ENCODE results near the gene BUD13.

BUD13 gene

GRCh38 chr11:116727990-116728389, 44.8 kb downstream of the BUD13 start:
- TF ChIP-seq GATA1 (IDR thresholded peaks at IDR 0.05; ENCODE audit: low read depth, low read length): no peak
- no peak for TF ChIP-seq POLR2A (IDR thresholded peaks at IDR 0.05; ENCODE audit: low read length)
- DNase-seq: no peak

- no peak for DNase-seq
- TF ChIP-seq POLR2A (IDR thresholded peaks at IDR 0.05; ENCODE audit: low read length) (no peak), GATA1 (IDR thresholded peaks at IDR 0.05; ENCODE audit: low read depth, low read length) (no peak)
Observed at GRCh38 chr11:116725434-116726221, 47.2 kb downstream of the BUD13 start.

DNA sequence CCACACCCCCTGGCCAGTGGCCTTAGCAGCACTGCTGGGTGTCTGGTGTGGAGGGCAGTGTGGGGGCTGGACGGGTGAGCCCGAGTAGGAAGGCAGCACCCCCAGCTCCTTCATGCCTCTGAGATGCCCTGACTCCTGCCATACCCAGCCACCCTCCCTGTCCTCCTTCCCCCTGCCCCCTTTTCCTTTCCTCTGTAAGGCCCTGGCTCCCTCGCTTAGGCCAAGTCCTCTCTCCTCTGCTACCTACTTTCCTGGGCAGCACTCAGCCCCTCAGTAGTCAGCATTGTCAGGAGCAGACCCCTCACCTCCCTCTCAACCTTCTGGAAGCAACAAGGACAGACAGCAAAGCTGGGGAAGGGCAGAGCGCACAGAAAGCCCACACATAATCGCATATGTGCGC, 48.0 kb downstream of the BUD13 start:
- no peak for DNase-seq
- TF ChIP-seq POLR2A (IDR thresholded peaks at IDR 0.05; ENCODE audit: low read length): no peak
- no peak for TF ChIP-seq GATA1 (IDR thresholded peaks at IDR 0.05; ENCODE audit: low read depth, low read length)

GRCh38 chr11:116723511-116723910, 49.3 kb downstream of the BUD13 start:
- TF ChIP-seq POLR2A (IDR thresholded peaks at IDR 0.05; ENCODE audit: low read length): no peak
- TF ChIP-seq GATA1 (IDR thresholded peaks at IDR 0.05; ENCODE audit: low read depth, low read length): no peak

GRCh38 chr11:116721988-116722387, 50.8 kb downstream of the BUD13 start:
- no peak for TF ChIP-seq GATA1 (IDR thresholded peaks at IDR 0.05; ENCODE audit: low read depth, low read length)
- TF ChIP-seq POLR2A (IDR thresholded peaks at IDR 0.05; ENCODE audit: low read length): no peak
- no peak for DNase-seq

More at GRCh38 chr11:116723511-116723910, 49.3 kb downstream of the BUD13 start:
- no peak for DNase-seq

- no peak for TF ChIP-seq GATA1 (IDR thresholded peaks at IDR 0.05; ENCODE audit: low read depth, low read length)
- TF ChIP-seq POLR2A (IDR thresholded peaks at IDR 0.05; ENCODE audit: low read length): no peak
- DNase-seq: no peak
Observed at GRCh38 chr11:116720895-116721294, 51.9 kb downstream of the BUD13 start.

GRCh38 chr11:116718955-116719501, 53.8 kb downstream of the BUD13 start:
- TF ChIP-seq POLR2A (IDR thresholded peaks at IDR 0.05; ENCODE audit: low read length): no peak
- no peak for TF ChIP-seq GATA1 (IDR thresholded peaks at IDR 0.05; ENCODE audit: low read depth, low read length)
- DNase-seq: no peak

- no peak for DNase-seq
- no peak for TF ChIP-seq POLR2A (IDR thresholded peaks at IDR 0.05; ENCODE audit: low read length)
- TF ChIP-seq GATA1 (IDR thresholded peaks at IDR 0.05; ENCODE audit: low read depth, low read length): no peak
Observed at GRCh38 chr11:116716621-116717020, 56.2 kb downstream of the BUD13 start.

- TF ChIP-seq POLR2A (IDR thresholded peaks at IDR 0.05; ENCODE audit: low read length): no peak
- TF ChIP-seq GATA1 (IDR thresholded peaks at IDR 0.05; ENCODE audit: low read depth, low read length): no peak
- no peak for DNase-seq
Observed at GRCh38 chr11:116715383-116715782, 57.4 kb downstream of the BUD13 start.

GRCh38 chr11:116714902-116715301, 57.9 kb downstream of the BUD13 start:
- no peak for DNase-seq
- TF ChIP-seq GATA1 (IDR thresholded peaks at IDR 0.05; ENCODE audit: low read depth, low read length): no peak

DNA sequence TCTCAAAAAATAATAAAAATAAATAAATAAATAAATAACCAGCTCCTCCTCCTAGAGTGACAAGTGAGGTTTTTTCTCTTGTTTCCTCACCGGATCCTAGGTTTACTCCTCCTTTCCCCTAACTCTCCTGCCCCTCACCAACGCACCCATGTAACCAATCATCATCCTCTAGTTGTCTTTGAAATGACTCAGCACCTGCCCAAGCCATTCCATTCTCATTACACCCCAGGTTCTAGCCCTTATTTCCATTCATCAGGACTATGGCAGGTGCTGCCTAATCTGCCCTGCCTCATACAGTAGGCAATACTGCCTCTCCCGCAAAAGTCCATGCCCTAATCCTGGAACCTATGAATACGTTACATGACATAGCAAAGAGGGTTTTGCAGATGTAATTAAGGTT, 60.4 kb downstream of the BUD13 start:
- DNase-seq: no peak

DNA sequence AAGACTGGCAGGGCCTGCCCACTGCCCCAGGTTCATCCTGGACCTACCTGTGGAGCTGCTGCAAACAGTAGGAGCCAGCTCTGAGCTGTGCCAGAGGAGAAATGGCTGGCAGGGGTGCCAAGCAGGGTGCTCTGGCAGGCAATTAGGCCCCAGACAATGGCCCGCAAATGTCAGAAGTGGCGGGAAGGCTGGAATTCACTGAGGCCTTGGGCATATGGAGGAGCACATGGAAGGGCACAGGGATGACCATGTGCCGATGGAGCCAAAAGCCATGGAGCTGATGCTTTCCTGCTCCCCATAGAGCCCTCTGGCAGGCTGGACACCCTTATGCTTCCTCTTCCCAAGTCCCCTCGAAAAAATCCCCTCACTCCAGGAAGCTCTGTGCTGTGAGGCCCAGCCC, 62.0 kb downstream of the BUD13 start:
- no peak for DNase-seq
- no peak for TF ChIP-seq POLR2A (IDR thresholded peaks at IDR 0.05; ENCODE audit: low read length)
- TF ChIP-seq GATA1 (IDR thresholded peaks at IDR 0.05; ENCODE audit: low read depth, low read length): no peak

More for the DNA sequence above, 60.4 kb downstream of the BUD13 start:
- TF ChIP-seq POLR2A (IDR thresholded peaks at IDR 0.05; ENCODE audit: low read length): no peak
- TF ChIP-seq GATA1 (IDR thresholded peaks at IDR 0.05; ENCODE audit: low read depth, low read length): no peak

DNA sequence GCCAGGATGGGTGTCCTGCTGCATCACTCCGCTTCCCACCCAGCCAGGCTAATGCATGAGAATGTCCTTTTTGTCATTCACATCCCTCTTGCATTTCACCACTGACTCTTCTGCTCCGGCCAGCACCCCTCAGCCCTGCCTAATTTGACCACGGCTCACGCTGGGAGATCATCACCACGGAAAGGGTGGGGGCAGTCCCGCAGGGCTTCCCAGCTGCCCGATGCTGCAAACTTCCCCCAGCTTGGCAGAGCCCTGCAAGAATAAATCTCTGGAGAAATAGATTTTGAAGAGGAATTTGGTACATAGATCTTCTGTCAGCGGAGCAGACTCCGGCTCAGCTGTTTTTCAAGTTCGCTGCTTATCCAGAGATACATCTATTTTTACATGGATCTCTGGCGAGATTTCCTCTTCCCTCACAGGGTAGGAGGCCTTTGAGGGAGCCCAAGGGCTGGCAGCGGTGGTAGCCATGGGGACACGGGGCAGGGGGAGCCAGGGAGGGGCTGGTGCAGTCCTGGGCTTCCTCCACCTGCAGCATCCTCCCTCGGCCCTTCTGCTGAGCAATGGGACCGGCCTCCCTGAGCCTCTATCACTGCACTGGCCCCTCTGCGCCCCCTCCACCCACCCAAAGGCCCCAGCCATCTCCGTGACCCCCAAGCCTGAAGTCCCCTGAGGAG, 62.6 kb downstream of the BUD13 start:
- no peak for DNase-seq
- no peak for TF ChIP-seq POLR2A (IDR thresholded peaks at IDR 0.05; ENCODE audit: low read length)
- no peak for TF ChIP-seq GATA1 (IDR thresholded peaks at IDR 0.05; ENCODE audit: low read depth, low read length)

DNA sequence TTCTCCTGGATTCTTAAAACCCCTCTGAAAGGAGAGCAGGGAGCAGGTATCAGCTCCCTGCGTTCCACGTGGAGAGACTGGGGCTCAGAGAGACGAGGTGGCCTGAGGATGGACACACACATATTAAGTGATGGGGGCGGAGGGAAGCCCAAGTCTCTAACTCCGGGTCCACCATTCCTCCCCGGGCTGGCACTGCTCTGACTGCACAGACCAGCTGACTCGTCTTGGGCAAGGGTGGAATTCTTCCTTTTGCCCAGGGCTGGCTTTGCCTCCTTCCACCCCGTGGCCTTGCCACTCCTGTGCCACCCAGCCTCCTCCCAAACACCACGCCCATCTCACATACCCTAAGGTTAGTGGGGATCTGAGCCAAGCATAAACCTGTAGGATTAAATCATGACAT, 65.0 kb downstream of the BUD13 start:
- DNase-seq: no peak

More for the DNA sequence above, 65.0 kb downstream of the BUD13 start:
- TF ChIP-seq POLR2A (IDR thresholded peaks at IDR 0.05; ENCODE audit: low read length) (no peak), GATA1 (IDR thresholded peaks at IDR 0.05; ENCODE audit: low read depth, low read length) (no peak)
